Astrocyte (in vitro differentiated cells and primary cell): ENCODE data around the gene DIDO1. TPM values are rescaled to one million over a fixed set of nuclear protein-coding genes. Genes with fewer than 3 reads are reported as not detected.

Experiments used
- DNase-seq: peaks from one replicate; pipeline ENCODE4 v3.0.0-alpha.2; 2010; ENCODE audit warnings: low read depth
- FAIRE-seq: peaks from 2 replicates; lab custom pipeline; 2011; peaks lifted over from hg19 to GRCh38; lab: Jason Lieb, UNC
- H2AFZ ChIP-seq: 2 replicates; pipeline ENCODE4 v1.6.0; 2012; ENCODE audit warnings: low read depth, low read length, inconsistent platforms
- H3K27ac ChIP-seq: 2 replicates; pipeline ENCODE4 v1.5.1; 2011; ENCODE audit warnings: low read depth, low read length, inconsistent platforms
- H3K27me3 ChIP-seq: 2 replicates; pipeline ENCODE4 v1.6.0; 2011; ENCODE audit warnings: low read length, inconsistent platforms; ENCODE audit not compliant: insufficient read depth
- H3K36me3 ChIP-seq: 2 replicates; pipeline ENCODE4 v1.5.1; 2011; ENCODE audit warnings: low read length, inconsistent platforms; ENCODE audit not compliant: insufficient read depth
- H3K4me1 ChIP-seq: 2 replicates; pipeline ENCODE4 v1.5.1; 2011; ENCODE audit warnings: low read length, inconsistent platforms; ENCODE audit not compliant: insufficient read depth
- H3K4me2 ChIP-seq: 2 replicates; pipeline ENCODE4 v1.6.0; 2012; ENCODE audit warnings: low read length, inconsistent platforms
- H3K4me3 ChIP-seq: 2 replicates; pipeline ENCODE4 v1.5.1; 2011; ENCODE audit warnings: low read depth, mild to moderate bottlenecking, low read length, inconsistent platforms; ENCODE audit not compliant: insufficient read depth
- H3K79me2 ChIP-seq: 2 replicates; pipeline ENCODE4 v1.6.0; 2012; ENCODE audit warnings: mild to moderate bottlenecking, low read length, inconsistent platforms; ENCODE audit not compliant: insufficient read depth
- H3K9ac ChIP-seq: 2 replicates; pipeline ENCODE4 v1.6.0; 2012; ENCODE audit warnings: mild to moderate bottlenecking, low read length, inconsistent platforms
- H3K9me3 ChIP-seq: 2 replicates; pipeline ENCODE4 v1.5.1; 2012; ENCODE audit warnings: low read depth, mild to moderate bottlenecking, low read length, inconsistent platforms; ENCODE audit not compliant: insufficient read depth
- H4K20me1 ChIP-seq: 2 replicates; pipeline ENCODE4 v1.6.0; 2012; ENCODE audit warnings: low read length, inconsistent platforms; ENCODE audit not compliant: insufficient read depth
- H3K27ac Mint-ChIP-seq: one replicate; pipeline ENCODE4 v1.8.0; 2021; ENCODE audit warnings: mild to moderate bottlenecking, mixed read lengths; ENCODE audit not compliant: unreplicated experiment
- H3K27me3 Mint-ChIP-seq: one replicate; pipeline ENCODE4 v1.8.0; 2021; ENCODE audit warnings: low read depth, mixed read lengths; ENCODE audit not compliant: unreplicated experiment
- H3K36me3 Mint-ChIP-seq: one replicate; pipeline ENCODE4 v1.8.0; 2021; ENCODE audit warnings: low read depth, mixed read lengths; ENCODE audit not compliant: unreplicated experiment
- H3K4me1 Mint-ChIP-seq: one replicate; pipeline ENCODE4 v1.8.0; 2021; ENCODE audit warnings: low read depth, mixed read lengths; ENCODE audit not compliant: unreplicated experiment
- H3K4me3 Mint-ChIP-seq: one replicate; pipeline ENCODE4 v1.8.0; 2021; ENCODE audit warnings: mild to moderate bottlenecking, moderate library complexity, mixed read lengths; ENCODE audit not compliant: unreplicated experiment
- H3K9me3 Mint-ChIP-seq: one replicate; pipeline ENCODE4 v1.8.0; 2021; ENCODE audit warnings: mild to moderate bottlenecking, mixed read lengths; ENCODE audit not compliant: unreplicated experiment
- EZH2 ChIP-seq: IDR thresholded peaks from 2 replicates; pipeline ENCODE4 v1.6.1; 2012; ENCODE audit warnings: mild to moderate bottlenecking, low read length, inconsistent platforms; ENCODE audit not compliant: insufficient read depth
- total RNA-seq: library from RNA; stranded (reverse); gene quantifications from 2 replicates; pipeline ENCODE4 v1.2.1, GENCODE V29; 2021
- TF ChIP-seq, protein P1 (sequence below): IDR thresholded peaks from 2 replicates; pipeline ENCODE4 v1.5.1; 2011; ENCODE audit warnings: low read depth, mild to moderate bottlenecking, inconsistent platforms, low read length, moderate library complexity; ENCODE audit not compliant: insufficient read depth

DIDO1 gene
- total RNA-seq, 1 donor from 2014 or later: 39.0 TPM

DNA sequence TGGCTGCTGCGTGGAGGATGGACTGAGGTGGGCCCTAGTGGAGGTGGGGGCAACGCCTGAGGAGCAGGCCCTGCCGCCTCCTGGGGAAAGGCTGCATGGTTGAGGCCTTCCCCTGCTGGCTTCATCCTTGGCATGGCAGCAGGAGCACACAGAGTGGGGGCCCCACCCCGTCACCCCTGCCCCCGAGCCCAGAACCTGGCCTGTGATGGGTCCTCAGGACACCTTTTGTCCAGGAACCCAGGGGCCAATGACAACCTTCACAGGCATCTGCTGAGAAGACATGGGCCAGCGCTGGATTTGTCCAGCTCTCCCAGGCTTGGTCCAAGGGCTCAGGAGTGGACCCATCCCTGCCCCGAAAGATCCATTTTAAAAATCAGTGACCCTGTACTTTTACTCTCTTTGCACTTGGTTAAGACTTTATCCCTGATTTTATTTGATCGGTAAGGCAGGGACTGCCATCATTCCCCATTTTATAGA is 25.6 kb upstream of the DIDO1 start:
- H3K27ac Mint-ChIP-seq: no peak overlapping the region
- Histone ChIP-seq H2AFZ (peak overlapping the region; percentile 26), H3K4me2 (peak overlapping the region; percentile 50), H3K27ac (no peak overlapping the region), H3K27me3 (no peaks in the 10 kb centered on the region), H3K4me3 (no peak overlapping the region), H3K4me1 (peaks cover 7% of the 10 kb centered on the region), H3K9ac (peak overlapping the region; percentile 35), H3K9me3 (peaks cover 4% of the 10 kb centered on the region), H4K20me1 (peaks cover 22% of the 10 kb centered on the region), H3K79me2 (peaks cover 10% of the 10 kb centered on the region), H3K36me3 (peaks cover 11% of the 10 kb centered on the region)
- peaks cover 2% of the 10 kb centered on the region for H3K9me3 Mint-ChIP-seq
- no peak for DNase-seq
- no peak for FAIRE-seq
- H3K27me3 Mint-ChIP-seq: no peaks in the 10 kb centered on the region
- no peak for TF ChIP-seq EZH2
- TF ChIP-seq, protein P1, sequence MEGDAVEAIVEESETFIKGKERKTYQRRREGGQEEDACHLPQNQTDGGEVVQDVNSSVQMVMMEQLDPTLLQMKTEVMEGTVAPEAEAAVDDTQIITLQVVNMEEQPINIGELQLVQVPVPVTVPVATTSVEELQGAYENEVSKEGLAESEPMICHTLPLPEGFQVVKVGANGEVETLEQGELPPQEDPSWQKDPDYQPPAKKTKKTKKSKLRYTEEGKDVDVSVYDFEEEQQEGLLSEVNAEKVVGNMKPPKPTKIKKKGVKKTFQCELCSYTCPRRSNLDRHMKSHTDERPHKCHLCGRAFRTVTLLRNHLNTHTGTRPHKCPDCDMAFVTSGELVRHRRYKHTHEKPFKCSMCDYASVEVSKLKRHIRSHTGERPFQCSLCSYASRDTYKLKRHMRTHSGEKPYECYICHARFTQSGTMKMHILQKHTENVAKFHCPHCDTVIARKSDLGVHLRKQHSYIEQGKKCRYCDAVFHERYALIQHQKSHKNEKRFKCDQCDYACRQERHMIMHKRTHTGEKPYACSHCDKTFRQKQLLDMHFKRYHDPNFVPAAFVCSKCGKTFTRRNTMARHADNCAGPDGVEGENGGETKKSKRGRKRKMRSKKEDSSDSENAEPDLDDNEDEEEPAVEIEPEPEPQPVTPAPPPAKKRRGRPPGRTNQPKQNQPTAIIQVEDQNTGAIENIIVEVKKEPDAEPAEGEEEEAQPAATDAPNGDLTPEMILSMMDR: no peak
- peak overlapping the region; percentile 10 for H3K4me3 Mint-ChIP-seq
- H3K4me1 Mint-ChIP-seq: peaks cover 5% of the 10 kb centered on the region
- H3K36me3 Mint-ChIP-seq: peaks cover 29% of the 10 kb centered on the region

DNA sequence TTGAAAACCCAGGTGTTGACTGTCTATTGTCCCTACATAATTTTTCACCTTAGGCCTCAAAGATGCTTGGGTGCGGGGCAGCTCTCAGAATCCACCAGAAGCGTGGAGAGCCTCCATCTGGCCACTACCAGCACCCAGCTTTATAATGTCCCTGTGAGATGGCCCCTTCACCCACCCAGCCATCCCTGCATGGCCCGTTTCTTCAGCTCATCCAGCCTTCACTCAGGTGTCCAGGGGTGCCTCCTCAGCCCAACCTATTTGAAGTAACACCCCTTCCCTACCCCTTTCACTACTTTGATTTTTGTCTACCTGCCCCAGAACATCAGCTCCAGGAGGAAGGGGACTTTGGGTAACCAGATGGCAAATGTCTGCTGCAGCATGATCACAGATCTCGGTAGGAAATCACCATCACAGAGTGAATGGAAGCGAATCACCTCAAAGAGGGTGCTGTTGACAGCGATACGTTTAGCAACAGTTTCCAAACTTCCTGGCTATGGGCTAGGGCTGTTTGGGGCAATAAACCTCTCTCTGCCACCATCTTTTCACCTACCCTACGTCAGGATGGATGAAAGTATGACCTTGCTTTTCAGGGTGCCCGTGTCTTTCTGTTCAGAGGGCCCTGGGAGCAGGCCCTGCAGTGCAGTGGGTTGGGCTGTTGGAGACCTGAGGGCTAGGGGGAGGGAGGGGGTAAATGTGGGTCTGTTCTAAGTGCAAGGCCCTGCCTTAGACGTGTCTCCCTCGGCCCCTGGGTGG is 25.0 kb upstream of the DIDO1 start:
- Histone ChIP-seq H3K79me2 (peaks cover 14% of the 10 kb centered on the region), H3K36me3 (peaks cover 13% of the 10 kb centered on the region), H3K27me3 (no peaks in the 10 kb centered on the region), H3K9me3 (peaks cover 4% of the 10 kb centered on the region), H3K4me1 (peaks cover 7% of the 10 kb centered on the region), H2AFZ (no peak overlapping the region), H3K4me2 (no peak overlapping the region), H3K27ac (no peak overlapping the region), H3K9ac (no peak overlapping the region), H4K20me1 (peaks cover 28% of the 10 kb centered on the region), H3K4me3 (no peak overlapping the region)
- FAIRE-seq (no peak), DNase-seq (no peak)
- no peak for TF ChIP-seq EZH2
- TF ChIP-seq, protein P1: no peak
- Mint-ChIP-seq H3K27ac (no peak overlapping the region), H3K4me1 (peaks cover 4% of the 10 kb centered on the region), H3K27me3 (no peaks in the 10 kb centered on the region), H3K4me3 (no peak overlapping the region), H3K36me3 (peaks cover 35% of the 10 kb centered on the region), H3K9me3 (peaks cover 2% of the 10 kb centered on the region)

DNA sequence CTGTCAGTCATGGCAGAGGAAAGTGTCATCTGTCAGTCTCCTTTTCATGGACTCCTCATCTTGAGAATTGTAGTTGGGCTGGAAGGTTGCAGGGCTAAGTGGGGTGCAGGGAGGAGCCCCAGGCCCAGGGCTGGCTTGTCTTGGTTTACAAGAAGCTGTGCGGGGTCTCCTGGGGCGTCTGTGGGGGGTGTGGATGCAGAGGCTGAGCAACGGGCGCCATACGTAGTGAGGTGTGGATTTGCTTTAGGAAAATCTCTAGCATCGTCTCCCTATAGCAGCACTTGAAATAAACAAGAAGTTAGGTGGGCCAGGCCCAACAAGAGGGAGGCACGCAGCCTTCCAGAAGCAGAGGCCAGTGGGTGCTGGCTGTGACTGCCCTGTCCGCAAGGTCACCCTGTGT is 24.4 kb upstream of the DIDO1 start:
- H3K4me3 ChIP-seq: no peak overlapping the region
- H3K4me2 ChIP-seq: no peak overlapping the region
- Mint-ChIP-seq H3K9me3 (peaks cover 2% of the 10 kb centered on the region), H3K27ac (no peak overlapping the region), H3K27me3 (no peaks in the 10 kb centered on the region), H3K4me1 (no peaks in the 10 kb centered on the region), H3K36me3 (peaks cover 40% of the 10 kb centered on the region), H3K4me3 (no peak overlapping the region)
- peaks cover 19% of the 10 kb centered on the region for H3K36me3 ChIP-seq
- FAIRE-seq (no peak), DNase-seq (no peak)
- no peaks in the 10 kb centered on the region for H3K27me3 ChIP-seq
- H2AFZ ChIP-seq: no peak overlapping the region
- no peak overlapping the region for H3K9ac ChIP-seq
- H4K20me1 ChIP-seq: peaks cover 34% of the 10 kb centered on the region
- peaks cover 7% of the 10 kb centered on the region for H3K4me1 ChIP-seq
- peaks cover 19% of the 10 kb centered on the region for H3K79me2 ChIP-seq
- TF ChIP-seq, protein P1: no peak
- TF ChIP-seq EZH2: no peak
- H3K9me3 ChIP-seq: peaks cover 4% of the 10 kb centered on the region
- H3K27ac ChIP-seq: no peak overlapping the region
